SU-DHL-6 (cell line): ENCODE data around the gene HLA-DPB1.
A peak's percentile ranks its signal among the peaks of the same experiment; 100 is the strongest.

Experiments
- H2AFZ ChIP-seq: fragments of 200-600 bp; sonication (generic); 2 replicates; pipeline ENCODE4 v1.6.1; 2014; ENCODE audit warnings: low read depth, mild to moderate bottlenecking, moderate library complexity, mixed read lengths, antibody characterized with exemption, low read length; ENCODE audit not compliant: severe bottlenecking
- H3F3A ChIP-seq: fragments of 200-600 bp; shearing (Covaris generic); 2 replicates; pipeline ENCODE4 v1.6.0; 2016; ENCODE audit warnings: antibody characterized with exemption, mild to moderate bottlenecking; ENCODE audit not compliant: insufficient read depth
- H3K27ac ChIP-seq: fragments of 200-600 bp; sonication (generic); 2 replicates; pipeline ENCODE4 v1.5.1; 2016; ENCODE audit warnings: low read depth, mild to moderate bottlenecking, low read length, moderate library complexity, mixed read lengths
- H3K27me3 ChIP-seq: fragments of 200-600 bp; sonication (generic), shearing (Covaris generic); 2 replicates; pipeline ENCODE4 v1.6.0; 2014; ENCODE audit warnings: mild to moderate bottlenecking, low read length
- H3K36me3 ChIP-seq: fragments of 200-600 bp; sonication (generic); 2 replicates; pipeline ENCODE4 v1.6.1; 2014; ENCODE audit warnings: mild to moderate bottlenecking, low read length, mixed read lengths
- H3K4me2 ChIP-seq: fragments of 300-600, 200-600 bp; shearing (Covaris generic), sonication (generic); 2 replicates; pipeline ENCODE4 v1.6.0; 2014; ENCODE audit warnings: low read length, low read depth, mild to moderate bottlenecking; ENCODE audit not compliant: poor library complexity, severe bottlenecking
- H3K4me3 ChIP-seq: fragments of 200-600 bp; sonication (generic); 2 replicates; pipeline ENCODE4 v1.5.1; 2014; ENCODE audit warnings: antibody characterized with exemption, low read length, mild to moderate bottlenecking, mixed read lengths; ENCODE audit not compliant: insufficient read depth, poor library complexity, severe bottlenecking
- H3K79me2 ChIP-seq: fragments of 200-600 bp; sonication (generic); 2 replicates; pipeline ENCODE4 v1.6.1; 2014; ENCODE audit warnings: mild to moderate bottlenecking, low read length, moderate library complexity; ENCODE audit not compliant: insufficient read depth
- H3K9ac ChIP-seq: fragments of 200-600 bp; sonication (generic); 2 replicates; pipeline ENCODE4 v1.7.0; 2014; ENCODE audit warnings: mild to moderate bottlenecking, low read length
- H3K9me2 ChIP-seq: fragments of 200-600 bp; sonication (generic); replicated peaks from 2 replicates; pipeline ENCODE4 v1.6.1; 2014; ENCODE audit warnings: low read length; ENCODE audit not compliant: insufficient read depth
- H3K9me3 ChIP-seq: fragments of 200-600 bp; sonication (generic); 2 replicates; pipeline ENCODE4 v1.6.1; 2014; ENCODE audit warnings: low read length, mixed read lengths; ENCODE audit not compliant: insufficient read depth
- H4K20me1 ChIP-seq: fragments of 200-600 bp; sonication (generic); 2 replicates; pipeline ENCODE4 v1.6.1; 2014; ENCODE audit warnings: low read depth, mild to moderate bottlenecking, antibody characterized with exemption, low read length, moderate library complexity, mixed read lengths
- CTCF ChIP-seq: fragments of 200-600 bp; sonication (generic); IDR thresholded peaks from one replicate; pipeline ENCODE4 v1.5.1; 2017; ENCODE audit warnings: antibody characterized with exemption, mild to moderate bottlenecking, low read length, moderate library complexity; ENCODE audit not compliant: insufficient read depth, poor library complexity, severe bottlenecking
- EZH2phosphoT487 ChIP-seq: fragments of 200-600 bp; sonication (generic), shearing (Covaris generic); conservative IDR thresholded peaks from 2 replicates; pipeline ENCODE4 v1.6.1; 2018; ENCODE audit warnings: mild to moderate bottlenecking, antibody characterized with exemption, low read length, moderate library complexity, mixed read lengths

The HLA-DPB1 gene

GRCh38 chr6:33078442-33078841, 2.7 kb downstream of the HLA-DPB1 start:
- H3K27ac ChIP-seq: peak overlapping the region; percentile 9; the same call in 1 of the 2 replicates
- H3K4me2 ChIP-seq: peak overlapping the region; percentile 47
- H3K9ac ChIP-seq: peak overlapping the region; percentile 24; the same call in 1 of the 2 replicates

GRCh38 chr6:33078919-33079521, 3.2 kb downstream of the HLA-DPB1 start:
- Histone ChIP-seq H3K36me3 (peaks cover under 1% of the 10 kb centered on the region; the same call in 1 of the 2 replicates), H3K9ac (no peak overlapping the region), H3K27me3 (no peaks in the 10 kb centered on the region), H3K4me3 (no peak overlapping the region), H3K79me2 (peaks cover 31% of the 10 kb centered on the region), H3K27ac (0 out of 2 replicates have a peak overlapping the region, but pooled peaks have one; percentile 9), H3K4me2 (peak overlapping the region; percentile 47), H3K9me2 (no peaks in the 10 kb centered on the region), H4K20me1 (no peaks in the 10 kb centered on the region), H3F3A (peaks cover 22% of the 10 kb centered on the region), H2AFZ (no peak overlapping the region), H3K9me3 (no peaks in the 10 kb centered on the region)
- TF ChIP-seq EZH2phosphoT487 (no peak), CTCF (no peak)

More at GRCh38 chr6:33078442-33078841, 2.7 kb downstream of the HLA-DPB1 start:
- Histone ChIP-seq H3K9me2 (no peaks in the 10 kb centered on the region), H3K79me2 (peaks cover 37% of the 10 kb centered on the region), H4K20me1 (no peaks in the 10 kb centered on the region), H3F3A (peaks cover 27% of the 10 kb centered on the region), H2AFZ (no peak overlapping the region), H3K27me3 (no peaks in the 10 kb centered on the region), H3K9me3 (no peaks in the 10 kb centered on the region), H3K36me3 (no peaks in the 10 kb centered on the region), H3K4me3 (no peak overlapping the region)
- TF ChIP-seq CTCF (no peak), EZH2phosphoT487 (no peak)

GRCh38 chr6:33079580-33079979, 3.8 kb downstream of the HLA-DPB1 start:
- no peak for TF ChIP-seq CTCF
- TF ChIP-seq EZH2phosphoT487: no peak
- no peaks in the 10 kb centered on the region for H4K20me1 ChIP-seq
- peaks cover 4% of the 10 kb centered on the region; the same call in 1 of the 2 replicates for H3K36me3 ChIP-seq
- H3K9me2 ChIP-seq: no peaks in the 10 kb centered on the region
- H3K27me3 ChIP-seq: no peaks in the 10 kb centered on the region
- H3K4me2 ChIP-seq: no peak overlapping the region
- no peak overlapping the region for H3K4me3 ChIP-seq
- no peaks in the 10 kb centered on the region for H3K9me3 ChIP-seq
- no peak overlapping the region for H2AFZ ChIP-seq
- no peak overlapping the region for H3K9ac ChIP-seq
- H3K79me2 ChIP-seq: peaks cover 27% of the 10 kb centered on the region
- peaks cover 18% of the 10 kb centered on the region for H3F3A ChIP-seq
- no peak overlapping the region for H3K27ac ChIP-seq
